ENCODE results near the gene CXCL10. TPM values are rescaled to one million over a fixed set of nuclear protein-coding genes. Genes with fewer than 3 reads are reported as not detected.

The CXCL10 gene
- total RNA-seq, 1 experiment from 2014 or later, result not detected

GRCh38 chr4:75973766-75974165, 49.5 kb downstream of the CXCL10 start:
- H3K36me3 ChIP-seq (ENCODE audit: control insufficient read depth, insufficient read depth, low read length), result peaks cover 47% of the 10 kb centered on the region
- DNase-seq (ENCODE audit: low read depth, low spot score) (no peak), ATAC-seq (no peak)
- H3K27ac ChIP-seq (ENCODE audit: low read length), result no peak overlapping the region
- no peaks in the 10 kb centered on the region for H3K27me3 ChIP-seq (ENCODE audit: control insufficient read depth, insufficient read depth, low read length)
- ChIA-PET CTCF (no interaction called here), POLR2A (no interaction called here)
- in situ Hi-C loops (cut with HindIII; ENCODE audit: low pct_unique_long_range_greater_than_20kb, low sequenced_read_pairs), result no loop called here
- intact Hi-C loops (cut with micrococcal nuclease; ENCODE audit: unreplicated experiment), result no loop called here
- no peak overlapping the region for H3K4me3 ChIP-seq (ENCODE audit: low read depth in 2 of 2, low read length in 2 of 2)
- BruUV-seq (replicated peaks), result no TSS peak
- H3K4me1 ChIP-seq (ENCODE audit: control insufficient read depth, insufficient read depth, low read length), result no peaks in the 10 kb centered on the region
- H3K9me3 ChIP-seq (ENCODE audit: control insufficient read depth, insufficient read depth, low read depth, low read length), result no peaks in the 10 kb centered on the region
- TF ChIP-seq TCF7L2 (IDR thresholded peaks at IDR 0.05; ENCODE audit: low read depth, low read length), result no peak
- TF ChIP-seq, protein P1, sequence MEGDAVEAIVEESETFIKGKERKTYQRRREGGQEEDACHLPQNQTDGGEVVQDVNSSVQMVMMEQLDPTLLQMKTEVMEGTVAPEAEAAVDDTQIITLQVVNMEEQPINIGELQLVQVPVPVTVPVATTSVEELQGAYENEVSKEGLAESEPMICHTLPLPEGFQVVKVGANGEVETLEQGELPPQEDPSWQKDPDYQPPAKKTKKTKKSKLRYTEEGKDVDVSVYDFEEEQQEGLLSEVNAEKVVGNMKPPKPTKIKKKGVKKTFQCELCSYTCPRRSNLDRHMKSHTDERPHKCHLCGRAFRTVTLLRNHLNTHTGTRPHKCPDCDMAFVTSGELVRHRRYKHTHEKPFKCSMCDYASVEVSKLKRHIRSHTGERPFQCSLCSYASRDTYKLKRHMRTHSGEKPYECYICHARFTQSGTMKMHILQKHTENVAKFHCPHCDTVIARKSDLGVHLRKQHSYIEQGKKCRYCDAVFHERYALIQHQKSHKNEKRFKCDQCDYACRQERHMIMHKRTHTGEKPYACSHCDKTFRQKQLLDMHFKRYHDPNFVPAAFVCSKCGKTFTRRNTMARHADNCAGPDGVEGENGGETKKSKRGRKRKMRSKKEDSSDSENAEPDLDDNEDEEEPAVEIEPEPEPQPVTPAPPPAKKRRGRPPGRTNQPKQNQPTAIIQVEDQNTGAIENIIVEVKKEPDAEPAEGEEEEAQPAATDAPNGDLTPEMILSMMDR (IDR thresholded peaks at IDR 0.05), result no peak

Other genes starting within 250 kb of the CXCL10 start
- gene PPEF2, start 121.0 kb downstream of the CXCL10 start, total RNA-seq (2021; ENCODE audit: unreplicated experiment), result not detected
- gene NAAA, start 82.5 kb downstream of the CXCL10 start, total RNA-seq (2021; ENCODE audit: unreplicated experiment), result 11.9 TPM
- gene SDAD1, start 32.6 kb downstream of the CXCL10 start, total RNA-seq (2021; ENCODE audit: unreplicated experiment), result 35.1 TPM
- not detected for gene CXCL9, start 16.0 kb downstream of the CXCL10 start, total RNA-seq (2021; ENCODE audit: unreplicated experiment)
- gene CXCL11, start 12.6 kb upstream of the CXCL10 start, total RNA-seq (2021; ENCODE audit: unreplicated experiment), result not detected
- gene ART3, start 51.2 kb upstream of the CXCL10 start, total RNA-seq (2021; ENCODE audit: unreplicated experiment), result not detected
- 32.1 TPM for gene NUP54, start 124.9 kb upstream of the CXCL10 start, total RNA-seq (2021; ENCODE audit: unreplicated experiment)
- 59.4 TPM for gene SCARB2, start 190.3 kb upstream of the CXCL10 start, total RNA-seq (2021; ENCODE audit: unreplicated experiment)
- gene FAM47E, start 228.2 kb upstream of the CXCL10 start, total RNA-seq (2021; ENCODE audit: unreplicated experiment), result 0.72 TPM

Data from Panc1 (cell line).